HG03457 (cell line): ENCODE measurements around the gene TUBB4B.
"Not testable (repeated sequence)": the region's sequence is repeated elsewhere in the genome, so short reads cannot be mapped to it uniquely, and the experiment has no call there.

Experiments
- ATAC-seq: cut with Tn5 transposase; IDR thresholded peaks from one replicate; pipeline ENCODE4 v1.9.1; 2021; ENCODE audit warnings: moderate number of reproducible peaks; ENCODE audit not compliant: unreplicated experiment

Gene TUBB4B

GRCh38 chr9:137250329-137251193, 9.5 kb downstream of the TUBB4B start:
- ATAC-seq = no peak

- no peak for ATAC-seq
These were observed 10.0 kb downstream of the TUBB4B start, which contains the start of gene STPG3 for GRCh38 chr9:137251194-137251461. Gene STPG3 (plus strand): TSS chr9:137251286. CDS start chr9:137251287, 1 bp downstream.

- ATAC-seq = no peak
These were observed 10.6 kb downstream of the TUBB4B start for GRCh38 chr9:137251490-137252268.

GRCh38 chr9:137252555-137253506, 11.7 kb downstream of the TUBB4B start:
- ATAC-seq = no peak

GRCh38 chr9:137253717-137254623, 12.9 kb downstream of the TUBB4B start:
- no peak for ATAC-seq

- peak; percentile 42 for ATAC-seq
These were observed 13.7 kb downstream of the TUBB4B start, which contains the start of gene NELFB for GRCh38 chr9:137254624-137255447. Gene NELFB (plus strand): TSS chr9:137255327.

- ATAC-seq = peak; percentile 4
These were observed 14.5 kb downstream of the TUBB4B start for GRCh38 chr9:137255448-137256114.

- ATAC-seq = no peak
These were observed 15.3 kb downstream of the TUBB4B start for GRCh38 chr9:137256362-137256761.

- no peak for ATAC-seq
These were observed 15.8 kb downstream of the TUBB4B start for GRCh38 chr9:137256856-137257255.

GRCh38 chr9:137262173-137262908, 21.3 kb downstream of the TUBB4B start:
- ATAC-seq = not testable (repeated sequence)

GRCh38 chr9:137262909-137263285, 21.8 kb downstream of the TUBB4B start:
- no peak for ATAC-seq

GRCh38 chr9:137263506-137263905, 22.4 kb downstream of the TUBB4B start:
- no peak for ATAC-seq

GRCh38 chr9:137264067-137264466, 23.0 kb downstream of the TUBB4B start:
- ATAC-seq = no peak

- no peak for ATAC-seq
These were observed 24.5 kb downstream of the TUBB4B start for GRCh38 chr9:137265496-137266161.

- ATAC-seq = no peak
These were observed 25.1 kb downstream of the TUBB4B start for GRCh38 chr9:137266162-137266527.

- no peak for ATAC-seq
These were observed 25.7 kb downstream of the TUBB4B start for GRCh38 chr9:137266585-137267453.
